Liver (tissue), 9 donors: ENCODE results near the gene PRSS8. TPM values are rescaled to one million over a fixed set of nuclear protein-coding genes. Genes with fewer than 3 reads are reported as not detected.

Source experiments
- DNase-seq: peaks from one replicate; pipeline ENCODE4 v3.0.0-alpha.2; 2017; ENCODE audit warnings: low spot score
- H3K27ac ChIP-seq, 2 donors: one replicate each; pipeline ENCODE4 v1.7.0; 2013; ENCODE audit warnings: inconsistent platforms in 2 of 2, low read length in 2 of 2, control low read depth in 1 of 2, low read depth in 1 of 2, mild to moderate bottlenecking in 1 of 2
- H3K27me3 ChIP-seq, 4 donors: one replicate each; pipeline versions ENCODE4 v1.6.1 to v1.7.0; 2013; ENCODE audit warnings: low read length in 3 of 4, inconsistent platforms in 1 of 4, mild to moderate bottlenecking in 1 of 4, moderate library complexity in 1 of 4; ENCODE audit not compliant: control insufficient read depth in 4 of 4, insufficient read depth in 4 of 4
- H3K36me3 ChIP-seq, 4 donors: one replicate each; pipeline versions ENCODE4 v1.6.1 to v1.7.0; 2013; ENCODE audit warnings: low read length in 3 of 4, mild to moderate bottlenecking in 3 of 4, low read depth in 1 of 4, moderate library complexity in 1 of 4; ENCODE audit not compliant: control insufficient read depth in 4 of 4, insufficient read depth in 3 of 4
- H3K4me1 ChIP-seq, 4 donors: one replicate each; pipeline versions ENCODE4 v1.6.1 to v1.7.0; 2013; ENCODE audit warnings: low read length in 3 of 4, mild to moderate bottlenecking in 3 of 4, moderate library complexity in 1 of 4; ENCODE audit not compliant: control insufficient read depth in 4 of 4, insufficient read depth in 4 of 4
- H3K4me3 ChIP-seq, 3 donors: one replicate each; pipeline versions ENCODE4 v1.6.1 to v1.7.0; 2013; ENCODE audit warnings: low read length in 3 of 3, control low read depth in 1 of 3, low read depth in 1 of 3, mild to moderate bottlenecking in 1 of 3
- H3K9ac ChIP-seq, 2 donors: one replicate each; pipeline ENCODE4 v1.7.0; 2013; ENCODE audit warnings: low read length in 2 of 2, mild to moderate bottlenecking in 2 of 2, moderate library complexity in 2 of 2, control low read depth in 1 of 2, low read depth in 1 of 2
- H3K9me3 ChIP-seq, 4 donors: one replicate each; pipeline versions ENCODE4 v1.6.1 to v1.7.0; 2013; ENCODE audit warnings: low read length in 3 of 4; ENCODE audit not compliant: control insufficient read depth in 4 of 4
- EGR1 ChIP-seq, 2 donors: IDR thresholded peaks; 2 replicates each; pipeline ENCODE4 v1.6.1; 2016 to 2018; ENCODE audit warnings: antibody characterized with exemption in 2 of 2, low read depth in 2 of 2
- FOXA1 ChIP-seq: IDR thresholded peaks from 2 replicates; pipeline ENCODE4 v1.6.1; 2016; ENCODE audit warnings: antibody characterized with exemption
- FOXA2 ChIP-seq: IDR thresholded peaks from 2 replicates; pipeline ENCODE4 v1.6.1; 2016; ENCODE audit warnings: antibody characterized with exemption
- GABPA ChIP-seq, 2 donors: IDR thresholded peaks in 1 of 2; conservative IDR thresholded peaks in 1 of 2; 2 replicates each; pipeline ENCODE4 v1.6.1; 2016; ENCODE audit warnings: antibody characterized with exemption in 2 of 2, mild to moderate bottlenecking in 1 of 2, moderate library complexity in 1 of 2
- HNF4A ChIP-seq, 2 donors: conservative IDR thresholded peaks; 2 replicates each; pipeline ENCODE4 v1.6.1; 2016; ENCODE audit warnings: antibody characterized with exemption in 2 of 2, mild to moderate bottlenecking in 2 of 2
- HNF4G ChIP-seq: IDR thresholded peaks from 2 replicates; pipeline ENCODE4 v1.6.1; 2016; ENCODE audit warnings: antibody characterized with exemption
- JUND ChIP-seq, 2 donors: IDR thresholded peaks; 2 replicates each; pipeline ENCODE4 v1.6.1; 2016; ENCODE audit warnings: antibody characterized with exemption in 2 of 2
- NR2F2 ChIP-seq: IDR thresholded peaks from 2 replicates; pipeline ENCODE4 v1.6.1; 2016; ENCODE audit warnings: antibody characterized with exemption
- RAD21 ChIP-seq, 2 donors: IDR thresholded peaks; 2 replicates each; pipeline ENCODE4 v1.6.1; 2016; ENCODE audit warnings: antibody characterized with exemption in 2 of 2, mild to moderate bottlenecking in 2 of 2
- RXRA ChIP-seq, 2 donors: IDR thresholded peaks; 2 replicates each; pipeline ENCODE4 v1.6.1; 2017 to 2018; ENCODE audit warnings: antibody characterized with exemption in 2 of 2, mild to moderate bottlenecking in 1 of 2
- TAF1 ChIP-seq: conservative IDR thresholded peaks from 2 replicates; pipeline ENCODE4 v1.6.1; 2016; ENCODE audit warnings: antibody characterized with exemption, mild to moderate bottlenecking
- YY1 ChIP-seq: IDR thresholded peaks from 2 replicates; pipeline ENCODE4 v1.6.1; 2016; ENCODE audit warnings: antibody characterized with exemption, mild to moderate bottlenecking
- WGBS: extraction: QIAGEN DNeasy Blood & Tissue Kit; methylation state at CpG from one replicate; pipeline ENCODE4 v1.1.7; 2013; 5-methylcytosine and 5-hydroxymethylcytosine counted together
- polyA plus RNA-seq, 2 donors: library from polyadenylated mRNA; stranded (reverse) in 1 of 2; unstranded in 1 of 2; fragments of 200-250 nt in 1 of 2; fragments of >200 nt in 1 of 2; fragmentation: Nextera tagmentation in 1 of 2; extraction: Ambion mirVana in 1 of 2; gene quantifications; one replicate each; pipeline versions ENCODE4 v1.2.1 to v1.2.3, GENCODE V29; 2013 to 2015
- total RNA-seq, 2 donors: library from RNA; depleted of rRNA; stranded (reverse); fragments of >200 nt; gene quantifications; one replicate each; pipeline ENCODE4 v1.2.3, GENCODE V29; 2014
- TF ChIP-seq, protein P1 (sequence below): IDR thresholded peaks from 2 replicates; pipeline ENCODE4 v1.6.1; 2016; ENCODE audit warnings: antibody characterized with exemption
- TF ChIP-seq, protein P2 (sequence below): fragments of 150-350 bp; IDR thresholded peaks from 2 replicates; pipeline ENCODE4 v1.5.1; 2017; ENCODE audit warnings: improper control_type of control experiment, low read depth, low read length; ENCODE audit not compliant: missing input control
- TF ChIP-seq, protein P3 (sequence below): IDR thresholded peaks from 2 replicates; pipeline ENCODE4 v1.6.1; 2016; ENCODE audit warnings: antibody characterized with exemption, mild to moderate bottlenecking
- TF ChIP-seq, protein P4 (sequence below): IDR thresholded peaks from 2 replicates; pipeline ENCODE4 v1.6.1; 2016; ENCODE audit warnings: antibody characterized with exemption
- TF ChIP-seq, protein P5 (sequence below): IDR thresholded peaks from 2 replicates; pipeline ENCODE4 v1.6.1; 2016; ENCODE audit warnings: antibody characterized with exemption
- donor health status: healthy.
- donor health status: healthy.
- donor health status: healthy.
- donor health status: healthy.
- donor health status: healthy.

Gene PRSS8
- total and polyA plus RNA-seq, 4 donors = 1.1 to 50.1 (median 8.4) TPM

DNA sequence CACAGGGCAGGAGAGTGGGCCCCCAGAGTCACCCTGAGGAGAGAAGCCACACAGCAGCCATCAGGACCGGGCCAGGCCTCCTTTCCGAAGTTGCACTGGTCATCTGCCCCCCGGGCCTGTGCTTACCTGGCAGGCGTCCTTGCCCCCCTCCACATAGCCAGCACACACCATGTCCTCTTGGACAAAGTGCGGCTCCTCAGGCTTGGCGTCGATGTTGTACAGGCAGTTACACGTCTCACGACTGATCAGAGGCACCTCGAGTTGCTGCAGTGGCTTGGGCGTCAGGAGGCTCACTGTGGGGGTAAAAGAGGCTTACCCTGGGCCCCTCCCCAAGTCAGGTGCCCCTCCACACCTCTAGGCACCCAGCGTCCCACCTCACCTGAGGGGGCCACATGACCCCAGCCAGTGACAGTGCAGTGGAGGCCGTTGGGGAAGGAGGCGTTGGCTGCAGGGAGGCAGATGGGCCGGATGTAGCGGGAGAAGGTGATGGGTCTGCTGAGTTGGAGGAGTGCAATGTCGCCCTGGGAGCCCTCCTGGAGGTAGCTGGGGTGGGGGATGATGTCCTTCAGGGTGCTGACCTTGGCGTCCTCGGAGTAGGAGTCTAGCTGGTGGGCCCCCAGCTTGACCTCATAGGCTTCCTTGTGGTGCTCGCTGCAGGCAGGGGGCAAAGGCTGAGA is 3.1 kb downstream of the PRSS8 start:
- TF ChIP-seq EGR1 (IDR thresholded peaks at IDR 0.05; ENCODE audit: low read depth in 2 of 2) (no peak), RXRA (IDR thresholded peaks at IDR 0.05) (no peak), HNF4G (no peak), FOXA1 (no peak), YY1 (no peak), RAD21 (IDR thresholded peaks at IDR 0.05) (no peak), GABPA (IDR thresholded peaks at IDR 0.05 in 1 of 2, conservative IDR thresholded peaks at IDR 0.05 in 1 of 2) (no peak), FOXA2 (no peak), TAF1 (no peak), NR2F2 (no peak), JUND (IDR thresholded peaks at IDR 0.05) (no peak), HNF4A (conservative IDR thresholded peaks at IDR 0.05) (no peak)
- TF ChIP-seq, protein P1, sequence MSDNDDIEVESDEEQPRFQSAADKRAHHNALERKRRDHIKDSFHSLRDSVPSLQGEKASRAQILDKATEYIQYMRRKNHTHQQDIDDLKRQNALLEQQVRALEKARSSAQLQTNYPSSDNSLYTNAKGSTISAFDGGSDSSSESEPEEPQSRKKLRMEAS = no peak
- TF ChIP-seq, protein P2, sequence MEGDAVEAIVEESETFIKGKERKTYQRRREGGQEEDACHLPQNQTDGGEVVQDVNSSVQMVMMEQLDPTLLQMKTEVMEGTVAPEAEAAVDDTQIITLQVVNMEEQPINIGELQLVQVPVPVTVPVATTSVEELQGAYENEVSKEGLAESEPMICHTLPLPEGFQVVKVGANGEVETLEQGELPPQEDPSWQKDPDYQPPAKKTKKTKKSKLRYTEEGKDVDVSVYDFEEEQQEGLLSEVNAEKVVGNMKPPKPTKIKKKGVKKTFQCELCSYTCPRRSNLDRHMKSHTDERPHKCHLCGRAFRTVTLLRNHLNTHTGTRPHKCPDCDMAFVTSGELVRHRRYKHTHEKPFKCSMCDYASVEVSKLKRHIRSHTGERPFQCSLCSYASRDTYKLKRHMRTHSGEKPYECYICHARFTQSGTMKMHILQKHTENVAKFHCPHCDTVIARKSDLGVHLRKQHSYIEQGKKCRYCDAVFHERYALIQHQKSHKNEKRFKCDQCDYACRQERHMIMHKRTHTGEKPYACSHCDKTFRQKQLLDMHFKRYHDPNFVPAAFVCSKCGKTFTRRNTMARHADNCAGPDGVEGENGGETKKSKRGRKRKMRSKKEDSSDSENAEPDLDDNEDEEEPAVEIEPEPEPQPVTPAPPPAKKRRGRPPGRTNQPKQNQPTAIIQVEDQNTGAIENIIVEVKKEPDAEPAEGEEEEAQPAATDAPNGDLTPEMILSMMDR = no peak
- TF ChIP-seq, protein P3, sequence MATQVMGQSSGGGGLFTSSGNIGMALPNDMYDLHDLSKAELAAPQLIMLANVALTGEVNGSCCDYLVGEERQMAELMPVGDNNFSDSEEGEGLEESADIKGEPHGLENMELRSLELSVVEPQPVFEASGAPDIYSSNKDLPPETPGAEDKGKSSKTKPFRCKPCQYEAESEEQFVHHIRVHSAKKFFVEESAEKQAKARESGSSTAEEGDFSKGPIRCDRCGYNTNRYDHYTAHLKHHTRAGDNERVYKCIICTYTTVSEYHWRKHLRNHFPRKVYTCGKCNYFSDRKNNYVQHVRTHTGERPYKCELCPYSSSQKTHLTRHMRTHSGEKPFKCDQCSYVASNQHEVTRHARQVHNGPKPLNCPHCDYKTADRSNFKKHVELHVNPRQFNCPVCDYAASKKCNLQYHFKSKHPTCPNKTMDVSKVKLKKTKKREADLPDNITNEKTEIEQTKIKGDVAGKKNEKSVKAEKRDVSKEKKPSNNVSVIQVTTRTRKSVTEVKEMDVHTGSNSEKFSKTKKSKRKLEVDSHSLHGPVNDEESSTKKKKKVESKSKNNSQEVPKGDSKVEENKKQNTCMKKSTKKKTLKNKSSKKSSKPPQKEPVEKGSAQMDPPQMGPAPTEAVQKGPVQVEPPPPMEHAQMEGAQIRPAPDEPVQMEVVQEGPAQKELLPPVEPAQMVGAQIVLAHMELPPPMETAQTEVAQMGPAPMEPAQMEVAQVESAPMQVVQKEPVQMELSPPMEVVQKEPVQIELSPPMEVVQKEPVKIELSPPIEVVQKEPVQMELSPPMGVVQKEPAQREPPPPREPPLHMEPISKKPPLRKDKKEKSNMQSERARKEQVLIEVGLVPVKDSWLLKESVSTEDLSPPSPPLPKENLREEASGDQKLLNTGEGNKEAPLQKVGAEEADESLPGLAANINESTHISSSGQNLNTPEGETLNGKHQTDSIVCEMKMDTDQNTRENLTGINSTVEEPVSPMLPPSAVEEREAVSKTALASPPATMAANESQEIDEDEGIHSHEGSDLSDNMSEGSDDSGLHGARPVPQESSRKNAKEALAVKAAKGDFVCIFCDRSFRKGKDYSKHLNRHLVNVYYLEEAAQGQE = no peak
- TF ChIP-seq, protein P4, sequence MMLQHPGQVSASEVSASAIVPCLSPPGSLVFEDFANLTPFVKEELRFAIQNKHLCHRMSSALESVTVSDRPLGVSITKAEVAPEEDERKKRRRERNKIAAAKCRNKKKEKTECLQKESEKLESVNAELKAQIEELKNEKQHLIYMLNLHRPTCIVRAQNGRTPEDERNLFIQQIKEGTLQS = no peak
- TF ChIP-seq, protein P5, sequence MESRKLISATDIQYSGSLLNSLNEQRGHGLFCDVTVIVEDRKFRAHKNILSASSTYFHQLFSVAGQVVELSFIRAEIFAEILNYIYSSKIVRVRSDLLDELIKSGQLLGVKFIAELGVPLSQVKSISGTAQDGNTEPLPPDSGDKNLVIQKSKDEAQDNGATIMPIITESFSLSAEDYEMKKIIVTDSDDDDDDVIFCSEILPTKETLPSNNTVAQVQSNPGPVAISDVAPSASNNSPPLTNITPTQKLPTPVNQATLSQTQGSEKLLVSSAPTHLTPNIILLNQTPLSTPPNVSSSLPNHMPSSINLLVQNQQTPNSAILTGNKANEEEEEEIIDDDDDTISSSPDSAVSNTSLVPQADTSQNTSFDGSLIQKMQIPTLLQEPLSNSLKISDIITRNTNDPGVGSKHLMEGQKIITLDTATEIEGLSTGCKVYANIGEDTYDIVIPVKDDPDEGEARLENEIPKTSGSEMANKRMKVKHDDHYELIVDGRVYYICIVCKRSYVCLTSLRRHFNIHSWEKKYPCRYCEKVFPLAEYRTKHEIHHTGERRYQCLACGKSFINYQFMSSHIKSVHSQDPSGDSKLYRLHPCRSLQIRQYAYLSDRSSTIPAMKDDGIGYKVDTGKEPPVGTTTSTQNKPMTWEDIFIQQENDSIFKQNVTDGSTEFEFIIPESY = no peak
- Histone ChIP-seq H3K27me3 (no peaks in the 10 kb centered on the region), H3K4me3 (no peak overlapping the region), H3K27ac (no peak overlapping the region), H3K9ac (no peak overlapping the region), H3K4me1 (peaks cover 0 to 18% (median 5%) of the 10 kb centered on the region in 4 donors), H3K36me3 (peaks cover 8 to 37% (median 12%) of the 10 kb centered on the region in 4 donors), H3K9me3 (no peaks in the 10 kb centered on the region)
- 88% methylated on average over 20 of the region's 20 CpGs for WGBS
- no peak for DNase-seq
